GM12878 (cell line): Measurements from ENCODE around the gene FSTL4. TPM values are rescaled to one million over a fixed set of nuclear protein-coding genes. Genes with fewer than 3 reads are reported as not detected.
A peak's percentile ranks its signal among the peaks of the same experiment; 100 is the strongest.

ENCODE experiments used
- ATAC-seq: fragments of 200-7000 bp; cut with Tn5 transposase; 3 replicates; pipeline ENCODE4 v1.9.1; 2020; ENCODE audit warnings: mild to moderate bottlenecking, moderate library complexity
- BruUV-seq: library from RNA; stranded (reverse); fragments of 400-500 nt; replicated peaks from 2 replicates; lab custom pipeline; 2021; lab: Mats Ljungman, UMichigan
- CTCF ChIA-PET: fragments of 300-600 bp; sonication (Branson Sonifier 250); formaldehyde crosslinking; extraction: SDS; loops from one replicate; lab custom pipeline; 2021; ENCODE audit warnings: inconsistent platforms; lab: Yijun Ruan, JAX
- POLR2A ChIA-PET: fragments of 350-600 bp; formaldehyde crosslinking; extraction: SDS; loops from one replicate; lab custom pipeline; 2021; ENCODE audit warnings: inconsistent platforms; lab: Charles Lee
- RAD21 ChIA-PET: fragments of 300-600 bp; sonication (Branson Sonifier 250); formaldehyde crosslinking; loops from one replicate; lab custom pipeline; 2023; ENCODE audit warnings: antibody characterized with exemption; ENCODE audit not compliant: unreplicated experiment; lab: Charles Lee
- SMC1A ChIA-PET: fragments of 300-600 bp; sonication (Branson Sonifier 250); formaldehyde crosslinking; loops from one replicate; lab custom pipeline; 2023; ENCODE audit not compliant: unreplicated experiment, uncharacterized antibody; lab: Charles Lee
- DNase-seq: peaks from one replicate; pipeline ENCODE4 v3.0.0-alpha.2; 2011; ENCODE audit warnings: low read depth, low spot score
- FAIRE-seq: peaks from 3 replicates; lab custom pipeline; 2011; peaks lifted over from hg19 to GRCh38; lab: Jason Lieb, UNC
- H2AFZ ChIP-seq: 2 replicates; pipeline ENCODE4 v1.6.0; 2011; ENCODE audit warnings: low read depth, low read length, control low read depth; ENCODE audit not compliant: control insufficient read depth
- H3K27ac ChIP-seq: 2 replicates; pipeline ENCODE4 v1.5.1; 2011; ENCODE audit warnings: control low read depth; ENCODE audit not compliant: control insufficient read depth, insufficient read depth
- H3K27me3 ChIP-seq, 2 experiments: replicated peaks in 1 of 2; 2 replicates each; pipeline versions ENCODE4 v1.6.0 to v1.6.1; 2011; ENCODE audit warnings: low read length in 1 of 2; ENCODE audit not compliant: control insufficient read depth in 2 of 2, insufficient read depth in 2 of 2
- H3K36me3 ChIP-seq, 2 experiments: 2 replicates each; pipeline ENCODE4 v1.5.1; 2011; ENCODE audit warnings: low read length in 1 of 2; ENCODE audit not compliant: control insufficient read depth in 2 of 2, insufficient read depth in 2 of 2
- H3K4me1 ChIP-seq: 2 replicates; pipeline ENCODE4 v1.6.1; 2011; ENCODE audit warnings: mild to moderate bottlenecking, low read length, moderate library complexity, mixed read lengths; ENCODE audit not compliant: control insufficient read depth, insufficient read depth
- H3K4me2 ChIP-seq: 2 replicates; pipeline ENCODE4 v1.6.0; 2011; ENCODE audit warnings: control low read depth; ENCODE audit not compliant: control insufficient read depth, insufficient read depth
- H3K4me3 ChIP-seq: fragments of 200-600 bp; sonication (generic); 2 replicates; pipeline ENCODE4 v1.5.1; 2016
- H3K79me2 ChIP-seq: 2 replicates; pipeline ENCODE4 v1.6.0; 2011; ENCODE audit warnings: low read length; ENCODE audit not compliant: control insufficient read depth, insufficient read depth
- H3K9ac ChIP-seq: 2 replicates; pipeline ENCODE4 v1.8.0; 2011; ENCODE audit warnings: low read length, control low read depth, mixed read lengths; ENCODE audit not compliant: control insufficient read depth, insufficient read depth
- H3K9me3 ChIP-seq: replicated peaks from 3 replicates; pipeline ENCODE4 v1.5.1; 2011; ENCODE audit warnings: mild to moderate bottlenecking, low read length; ENCODE audit not compliant: control insufficient read depth, insufficient read depth
- H4K20me1 ChIP-seq: 2 replicates; pipeline ENCODE4 v1.6.0; 2011; ENCODE audit not compliant: control insufficient read depth, insufficient read depth
- ATF7 ChIP-seq: fragments of 450-650 bp; IDR thresholded peaks from 2 replicates; pipeline ENCODE4 v1.6.1; 2016; ENCODE audit warnings: low read depth, mild to moderate bottlenecking
- BHLHE40 ChIP-seq, 2 experiments: fragments of 450-650 bp in 1 of 2; IDR thresholded peaks; 2 replicates each; pipeline ENCODE4 v1.6.1; 2011 to 2017; ENCODE audit warnings: low read depth in 2 of 2, borderline replicate concordance in 1 of 2, improper control_type of control experiment in 1 of 2, low read length in 1 of 2, mild to moderate bottlenecking in 1 of 2
- CHD2 ChIP-seq: IDR thresholded peaks from 2 replicates; pipeline ENCODE4 v1.6.1; 2011; ENCODE audit warnings: low read depth, low read length, improper control_type of control experiment, borderline replicate concordance
- HDAC2 ChIP-seq: fragments of 200-600 bp; sonication (generic); IDR thresholded peaks from 2 replicates; pipeline ENCODE4 v1.6.1; 2017
- MYC ChIP-seq: IDR thresholded peaks from 2 replicates; pipeline ENCODE4 v1.6.1; 2011; ENCODE audit warnings: mild to moderate bottlenecking, low read length, moderate library complexity, inconsistent platforms; ENCODE audit not compliant: insufficient read depth, insufficient replicate concordance, insufficient read length, severe bottlenecking
- NFYB ChIP-seq: IDR thresholded peaks from 2 replicates; pipeline ENCODE4 v1.6.1; 2011; ENCODE audit warnings: low read depth, mild to moderate bottlenecking, low read length, improper control_type of control experiment, moderate library complexity; ENCODE audit not compliant: insufficient read depth
- PAX8 ChIP-seq: fragments of 450-650 bp; IDR thresholded peaks from 2 replicates; pipeline ENCODE4 v1.6.1; 2017; ENCODE audit warnings: mild to moderate bottlenecking, moderate library complexity
- STAT3 ChIP-seq: IDR thresholded peaks from 2 replicates; pipeline ENCODE4 v1.6.1; 2011; ENCODE audit warnings: low read depth, low read length, improper control_type of control experiment
- ZNF217 ChIP-seq: fragments of 450-650 bp; IDR thresholded peaks from 2 replicates; pipeline ENCODE4 v1.6.1; 2017; ENCODE audit warnings: antibody characterized with exemption, mild to moderate bottlenecking
- WGBS: methylation state at CpG from one replicate; pipeline ENCODE4 v1.1.6; 2016; ENCODE audit warnings: low lambda C conversion rate; ENCODE audit not compliant: insufficient replicate concordance, insufficient coverage; ENCODE audit errors: missing lambda C conversion rate; 5-methylcytosine and 5-hydroxymethylcytosine counted together
- in situ Hi-C: fragments of 300-500 bp; cut with MboI; formaldehyde crosslinking; loops from 9 replicates; pipeline ENCODE4 v1.14.3; 2018; ENCODE audit warnings: mixed read lengths
- intact Hi-C: fragments of 100-400 bp; cut with micrococcal nuclease; formaldehyde crosslinking; loops from one replicate; pipeline ENCODE4 v1.14.2; 2022; ENCODE audit not compliant: unreplicated experiment
- polyA plus RNA-seq, 11 experiments: library from polyadenylated mRNA; depleted of rRNA in 4 of 11; unstranded in 6 of 11; stranded (reverse) in 5 of 11; fragments of >200 nt; fragmentation: Nextera tagmentation in 4 of 11; fragmentation: Illumina TruSeq in 1 of 11; extraction: Ambion mirVana in 4 of 11; extraction: Trizol in 1 of 11; gene quantifications; 1 replicate in 1 of 11; 2 replicates in 10 of 11; pipeline versions ENCODE4 v1.2.1 to v1.2.3, GENCODE V29; 2011 to 2016; ENCODE audit warnings: inconsistent platforms in 2 of 11, missing spikeins in 2 of 11, low read depth in 1 of 11
- total RNA-seq, 4 experiments: library from RNA; depleted of rRNA in 3 of 4; stranded (reverse); fragments of >200 nt in 3 of 4; fragmentation: Illumina TruSeq in 1 of 4; extraction: Trizol in 1 of 4; gene quantifications; 2 replicates each; pipeline versions ENCODE4 v1.2.1 to v1.2.3, GENCODE V29; 2013 to 2021

The FSTL4 gene
- total and polyA plus RNA-seq, 10 of the 15 experiments (the other 5 are each of a cell fraction or from before 2014, with no cell fraction given): 0.01 to 0.79 (median 0.21) TPM; not detected in 6

- TF ChIP-seq PAX8: no peak
- TF ChIP-seq ZNF217: no peak
- TF ChIP-seq NFYB: no peak
- no peak for TF ChIP-seq MYC
- TF ChIP-seq STAT3: no peak
- no peak for TF ChIP-seq CHD2
Measured at GRCh38 chr5:133333326-133334150, 278.8 kb downstream of the FSTL4 start (continued).

GRCh38 chr5:133332439-133333024 lies 279.8 kb downstream of the FSTL4 start:
- no peak overlapping the region for H2AFZ ChIP-seq
- CTCF ChIA-PET: no interaction called here
- no peaks in the 10 kb centered on the region for H3K4me1 ChIP-seq
- H3K9ac ChIP-seq: no peak overlapping the region
- in situ Hi-C loops: no loop called here
- SMC1A ChIA-PET: interaction anchor here (0.8 to 1.8 kb wide), 2 partner anchors 29 to 109 kb away, joined by 3 to 4 read pairs; no protein-coding TSS in a partner anchor
- ATAC-seq: no peak
- H3K4me2 ChIP-seq: no peak overlapping the region
- RAD21 ChIA-PET: no interaction called here
- BruUV-seq: no TSS peak
- POLR2A ChIA-PET: no interaction called here
- intact Hi-C loops: no loop called here
- no peaks in the 10 kb centered on the region for H3K79me2 ChIP-seq
- H4K20me1 ChIP-seq: no peaks in the 10 kb centered on the region
- FAIRE-seq: no peak
- H3K27ac ChIP-seq: no peak overlapping the region
- no peak for DNase-seq
- no peaks in the 10 kb centered on the region for H3K9me3 ChIP-seq
- no peaks in the 10 kb centered on the region for H3K36me3 ChIP-seq
- 16% methylated on average over 5 of the region's 5 CpGs for WGBS
- TF ChIP-seq HDAC2 (no peak), BHLHE40 (IDR thresholded peaks at IDR 0.05; ENCODE audit: borderline replicate concordance in 1 of 2, low read depth in 2 of 2, low read length in 1 of 2) (peak; percentile 15 to 40; a peak in 2 of 4 replicates), ATF7 (peak; percentile 39; the same call in 1 of the 2 replicates)
- H3K27me3 ChIP-seq: no peaks in the 10 kb centered on the region
- no peak overlapping the region for H3K4me3 ChIP-seq
